GM19099 (cell line): ENCODE measurements around the gene CSMD2.

ENCODE experiments used
- POLR2A ChIP-seq: IDR thresholded peaks from 3 replicates; pipeline ENCODE4 v1.6.1; 2011; ENCODE audit warnings: low read depth; ENCODE audit not compliant: insufficient read length; ENCODE audit errors: extremely low read depth

CSMD2 gene

DNA sequence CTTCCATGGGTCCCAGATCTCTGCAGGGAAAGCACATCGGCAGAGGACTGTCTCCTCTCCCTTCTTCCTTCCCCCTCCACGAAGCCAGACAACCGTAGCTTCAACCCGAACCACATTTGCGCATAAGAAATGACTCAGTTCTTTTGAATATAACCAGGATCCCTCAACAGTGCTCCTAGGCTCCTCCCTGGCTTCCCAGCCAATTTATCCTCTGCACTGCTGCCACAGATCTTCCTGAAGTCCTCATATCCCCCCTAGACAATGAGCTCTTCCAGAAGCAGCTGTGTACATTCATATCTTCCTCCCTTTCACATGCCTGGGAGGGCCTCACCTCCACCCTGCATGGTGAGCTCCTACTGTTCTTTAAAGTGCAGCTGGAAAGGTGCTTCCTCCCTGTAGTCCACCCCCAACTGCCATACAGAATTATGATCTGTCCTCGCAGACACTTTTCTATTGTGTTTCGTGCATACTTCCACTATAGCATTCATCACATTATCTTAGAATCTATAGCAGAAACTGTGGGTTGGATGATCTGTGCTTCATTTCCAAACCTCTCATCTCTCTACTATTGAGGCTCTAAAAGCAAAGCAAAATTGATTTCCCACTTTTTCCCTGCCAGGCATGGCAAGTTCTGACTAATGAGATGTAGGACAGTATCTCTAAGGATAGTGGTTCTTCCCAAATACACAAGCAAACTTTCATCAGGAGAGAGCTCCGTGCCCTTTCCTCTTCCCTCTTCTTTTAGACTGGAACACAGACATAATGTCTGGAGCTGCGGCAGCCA lies 480.4 kb downstream of the CSMD2 start:
- TF ChIP-seq POLR2A, result no peak

DNA sequence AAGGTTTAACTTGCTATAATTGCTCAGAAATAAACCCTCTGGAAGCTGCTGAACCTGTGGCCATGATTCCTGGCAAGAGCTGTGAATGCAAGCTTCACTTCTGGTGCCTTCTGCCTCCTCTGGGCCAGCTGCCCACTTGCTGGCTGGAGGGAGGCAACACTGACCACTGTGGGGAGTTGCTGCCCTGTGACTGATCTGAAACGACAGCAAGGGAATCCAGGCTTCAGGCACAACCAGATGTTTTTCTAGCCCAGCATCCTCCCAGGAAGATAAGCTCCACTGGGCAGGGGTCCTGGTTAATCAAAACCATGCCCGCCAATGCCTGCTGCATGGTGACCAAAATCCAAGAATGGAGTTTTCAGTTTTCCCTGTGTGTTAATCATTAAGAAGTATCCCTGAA lies 481.1 kb downstream of the CSMD2 start:
- no peak for TF ChIP-seq POLR2A

DNA sequence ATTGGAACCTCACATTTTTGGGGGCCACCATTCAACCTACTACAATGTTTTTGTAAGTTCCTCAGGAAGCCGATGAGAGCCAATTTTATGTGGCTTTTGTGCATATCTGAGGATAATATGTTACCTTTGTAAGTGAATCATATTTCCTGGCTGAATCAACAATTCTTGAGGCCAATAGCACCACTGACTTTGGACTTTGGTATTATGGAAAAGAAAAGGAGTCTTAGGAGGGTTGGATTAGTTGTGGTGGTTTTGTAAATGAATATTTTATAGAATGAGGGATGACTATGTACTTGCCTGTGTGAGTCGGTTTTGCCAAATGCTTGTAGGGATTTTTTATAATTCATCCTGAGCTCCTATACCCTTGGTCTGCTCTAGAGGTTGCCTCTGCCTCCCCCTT lies 482.7 kb downstream of the CSMD2 start:
- no peak for TF ChIP-seq POLR2A

DNA sequence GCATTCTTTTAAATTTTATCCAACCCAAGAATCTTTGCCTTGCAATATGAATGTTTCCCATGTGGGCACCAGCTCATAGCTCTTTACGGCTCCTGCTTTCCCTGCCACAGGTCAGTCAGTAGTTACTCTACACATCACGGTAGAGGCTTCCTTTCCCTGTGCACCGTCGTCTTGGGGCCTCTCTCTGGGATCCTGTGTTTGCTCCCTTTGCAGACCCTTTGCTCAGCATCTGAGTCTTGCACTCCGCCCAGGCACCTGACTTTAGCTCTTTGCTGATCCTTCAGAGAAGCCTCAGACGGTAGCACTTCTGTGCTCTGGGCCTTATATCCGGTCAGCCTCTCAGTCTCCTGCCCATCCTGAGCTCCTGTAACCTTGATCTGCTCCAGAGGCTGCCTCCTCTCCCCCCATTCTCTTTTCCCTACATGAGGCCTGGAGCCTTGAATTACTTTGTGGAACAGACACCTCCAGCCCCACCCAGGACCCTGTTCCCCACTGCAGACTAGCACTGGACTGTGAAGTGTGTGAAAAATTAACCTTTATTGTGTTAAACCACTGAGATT lies 484.7 kb downstream of the CSMD2 start:
- no peak for TF ChIP-seq POLR2A

DNA sequence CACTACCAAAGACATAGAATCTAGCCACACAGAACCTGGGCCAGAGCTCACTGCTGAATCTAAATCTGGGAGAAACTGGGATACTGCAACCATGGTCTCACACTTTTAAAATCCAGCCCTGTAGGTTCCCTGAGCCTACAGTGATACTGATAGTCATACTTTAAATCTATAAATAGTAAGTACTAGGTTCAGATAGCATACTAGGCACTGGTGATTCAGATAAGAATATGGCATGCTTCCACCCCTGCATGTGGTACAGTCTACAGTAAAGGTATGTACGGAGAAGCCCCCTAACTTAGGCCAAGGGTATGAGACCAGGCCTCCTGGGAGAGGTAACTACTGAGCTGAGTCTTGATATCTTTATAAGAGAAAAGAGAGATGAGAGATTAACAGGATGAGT lies 494.5 kb downstream of the CSMD2 start:
- TF ChIP-seq POLR2A, result no peak

DNA sequence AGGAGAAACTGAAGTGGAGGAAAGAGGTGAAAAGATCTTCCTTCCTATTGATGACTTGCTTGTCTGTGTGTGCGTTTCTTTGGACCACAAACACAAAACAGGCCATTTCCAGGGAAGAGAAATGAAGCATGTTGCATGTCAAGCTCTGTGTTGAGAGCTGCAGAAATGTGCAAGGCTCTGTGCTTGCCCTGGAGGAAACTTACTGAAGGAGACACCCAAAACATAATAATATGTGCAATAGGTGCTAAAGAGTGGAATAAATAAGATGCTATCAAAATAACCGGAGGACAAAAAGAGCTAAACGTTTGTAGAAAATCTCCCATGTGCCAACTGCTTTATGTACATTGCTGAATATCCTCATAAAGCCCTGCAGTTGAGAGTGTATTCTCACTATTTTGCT lies 496.3 kb downstream of the CSMD2 start:
- TF ChIP-seq POLR2A, result no peak

DNA sequence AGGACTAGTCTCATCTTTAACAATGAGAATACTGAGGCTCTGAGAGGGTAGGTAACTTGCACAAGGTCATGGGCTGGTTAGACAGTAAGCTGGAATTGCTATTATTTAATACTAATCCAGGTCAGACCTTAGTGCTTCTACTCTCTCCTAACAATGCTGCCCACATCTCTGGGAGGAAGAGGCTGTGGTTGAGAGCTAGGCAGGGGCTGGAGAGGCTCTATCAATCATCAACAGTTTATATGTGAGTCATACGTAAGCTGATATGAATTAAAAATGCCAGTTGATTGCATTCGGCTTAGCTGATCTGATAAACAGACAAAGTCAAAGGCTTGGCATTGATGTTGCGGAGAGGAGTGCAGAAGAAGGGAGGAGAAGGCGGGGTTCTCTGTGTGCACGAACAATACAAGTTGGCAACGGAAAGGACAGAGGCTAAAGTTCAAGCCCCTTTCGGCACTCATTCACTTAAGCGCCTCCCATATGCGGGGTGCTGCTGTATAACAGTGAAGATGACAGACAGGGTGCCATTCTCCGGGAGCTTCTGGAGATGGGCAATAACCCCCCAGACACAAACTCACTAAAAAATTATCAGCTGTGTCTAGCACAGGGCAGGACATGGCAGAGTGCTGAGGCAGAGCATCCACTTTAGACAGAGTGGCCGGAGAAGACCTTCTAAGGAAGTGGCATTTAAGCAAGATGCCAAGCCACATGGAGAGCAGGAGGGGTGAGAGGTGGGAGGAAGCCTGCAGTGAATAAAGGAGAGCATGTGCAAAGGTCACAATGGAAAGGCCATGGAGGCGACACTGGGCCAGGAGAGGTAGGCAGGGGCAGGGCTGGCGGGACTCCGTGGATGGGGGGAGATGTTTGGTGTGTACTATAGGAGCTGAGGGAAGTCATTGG lies 497.4 kb downstream of the CSMD2 start:
- no peak for TF ChIP-seq POLR2A

DNA sequence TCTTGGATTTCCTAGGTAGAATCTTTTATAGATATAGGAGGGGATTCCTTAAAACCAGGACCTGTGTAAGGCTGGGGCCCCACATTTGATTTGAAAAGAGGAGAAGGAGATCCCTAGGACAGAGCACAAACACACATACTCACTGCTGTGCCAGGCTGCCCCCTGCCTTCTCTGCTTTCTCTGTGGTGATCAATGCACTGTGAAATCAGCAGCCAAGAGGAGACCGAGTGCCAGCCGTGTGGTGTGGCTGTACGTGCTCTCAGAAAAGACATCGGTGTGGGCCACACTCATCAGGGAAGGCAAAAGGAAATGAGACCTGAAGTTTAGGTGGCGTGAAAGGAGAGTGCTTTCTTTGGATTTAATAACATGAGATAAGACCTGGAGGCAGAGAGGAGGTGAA lies 498.4 kb downstream of the CSMD2 start:
- no peak for TF ChIP-seq POLR2A

DNA sequence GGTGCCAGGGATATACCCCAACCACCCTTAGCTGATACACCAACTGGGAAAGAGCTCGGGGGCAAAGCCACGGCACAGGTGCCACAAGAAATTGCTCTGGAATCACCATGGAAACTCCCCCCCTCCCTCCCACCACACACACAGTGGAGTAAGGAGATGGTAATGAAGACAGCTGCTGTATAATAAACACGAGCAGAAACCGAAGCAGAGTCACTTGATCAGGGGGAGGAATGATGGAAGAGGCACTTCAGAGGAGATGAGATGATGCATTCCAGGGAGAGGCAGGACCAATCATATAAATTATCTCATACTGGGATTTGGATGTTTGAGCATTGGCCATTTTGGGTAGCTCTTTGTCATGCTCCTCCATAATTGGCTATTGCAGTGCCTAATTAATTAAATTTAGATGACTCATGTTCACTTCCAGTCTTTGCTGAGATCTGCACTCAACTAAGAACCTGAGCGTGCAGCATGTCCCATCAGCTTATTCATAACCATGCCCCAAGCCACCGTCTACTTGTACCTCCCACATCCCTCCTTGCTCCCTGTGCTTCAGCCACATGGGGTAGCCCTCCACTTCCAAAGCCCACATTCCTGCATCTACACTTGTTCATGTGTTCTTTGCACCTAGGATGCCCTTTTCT lies 503.1 kb downstream of the CSMD2 start:
- no peak for TF ChIP-seq POLR2A

DNA sequence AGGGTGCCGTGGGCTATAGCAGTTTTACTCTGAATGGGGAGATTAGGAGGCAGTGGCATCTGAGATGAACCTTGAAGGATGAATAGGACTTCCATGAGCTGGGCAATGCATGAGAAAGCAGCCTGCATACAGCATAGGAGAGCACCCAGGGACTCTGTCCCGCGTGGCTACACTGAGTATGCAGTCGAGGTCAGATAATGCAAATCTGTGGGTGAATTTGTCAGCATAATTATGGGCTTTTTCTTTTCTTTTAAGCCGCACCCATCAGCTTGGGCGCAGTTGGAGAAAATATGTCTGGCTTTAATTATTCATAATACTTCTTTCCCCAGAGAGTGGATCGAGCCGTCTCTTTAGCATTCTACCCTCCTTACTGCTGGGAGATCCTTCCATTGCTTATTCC lies 504.1 kb downstream of the CSMD2 start:
- TF ChIP-seq POLR2A, result no peak

DNA sequence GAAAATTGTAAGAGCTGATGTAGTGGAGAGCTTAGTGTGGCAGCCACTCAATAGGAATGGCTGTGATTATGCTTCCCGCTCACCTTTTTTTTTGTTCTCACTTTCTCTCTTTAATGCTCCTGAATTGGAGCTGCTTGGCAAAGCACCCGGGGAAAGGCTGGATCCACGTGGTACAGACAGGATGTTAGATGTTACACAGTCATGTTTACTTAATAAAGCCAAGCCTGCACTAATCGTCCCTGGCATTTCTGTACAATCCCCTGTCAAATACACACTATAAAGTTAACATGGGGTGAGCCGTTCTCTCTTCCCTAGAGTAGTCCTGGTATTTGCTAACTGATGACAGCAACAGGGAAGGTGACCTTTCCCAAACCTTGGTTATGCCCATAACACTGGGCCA lies 504.8 kb downstream of the CSMD2 start:
- no peak for TF ChIP-seq POLR2A

DNA sequence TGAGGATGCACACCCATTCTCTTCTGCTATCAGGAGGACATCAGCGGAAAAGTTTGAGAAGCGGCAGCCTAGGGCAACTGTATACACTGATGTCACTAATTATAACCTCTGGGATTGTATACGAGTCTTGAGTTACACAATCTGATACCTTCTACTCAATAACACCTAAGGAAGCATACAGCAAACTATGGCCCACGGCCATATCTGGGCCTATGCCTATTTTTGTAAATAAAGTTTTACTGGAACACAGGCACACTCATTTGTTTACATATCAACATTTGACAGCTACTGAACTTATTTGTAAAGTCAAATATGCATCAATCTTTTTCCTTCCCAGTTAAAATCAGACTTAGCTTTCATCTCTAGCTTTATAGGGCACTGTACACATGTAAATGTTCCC lies 505.4 kb downstream of the CSMD2 start:
- TF ChIP-seq POLR2A, result no peak

DNA sequence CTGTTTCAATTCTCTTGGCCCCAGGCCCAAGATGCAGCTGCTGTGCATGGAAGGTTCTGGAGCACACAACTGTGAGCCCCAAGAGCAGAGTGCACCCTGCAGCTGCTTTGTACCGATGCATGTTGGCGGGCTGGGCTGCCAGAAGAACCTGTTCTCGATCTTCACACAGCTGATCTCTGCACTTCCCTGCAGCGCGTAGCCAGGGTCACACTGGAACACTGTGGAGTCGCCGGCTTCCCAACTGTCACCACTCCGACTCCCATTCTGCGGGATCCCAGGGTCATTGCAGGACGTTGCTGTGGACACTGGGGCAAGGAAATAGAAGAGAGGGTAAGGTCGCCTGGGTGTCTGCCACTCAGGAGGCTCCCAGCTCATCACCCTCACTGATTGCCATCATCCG lies 507.2 kb downstream of the CSMD2 start:
- no peak for TF ChIP-seq POLR2A

DNA sequence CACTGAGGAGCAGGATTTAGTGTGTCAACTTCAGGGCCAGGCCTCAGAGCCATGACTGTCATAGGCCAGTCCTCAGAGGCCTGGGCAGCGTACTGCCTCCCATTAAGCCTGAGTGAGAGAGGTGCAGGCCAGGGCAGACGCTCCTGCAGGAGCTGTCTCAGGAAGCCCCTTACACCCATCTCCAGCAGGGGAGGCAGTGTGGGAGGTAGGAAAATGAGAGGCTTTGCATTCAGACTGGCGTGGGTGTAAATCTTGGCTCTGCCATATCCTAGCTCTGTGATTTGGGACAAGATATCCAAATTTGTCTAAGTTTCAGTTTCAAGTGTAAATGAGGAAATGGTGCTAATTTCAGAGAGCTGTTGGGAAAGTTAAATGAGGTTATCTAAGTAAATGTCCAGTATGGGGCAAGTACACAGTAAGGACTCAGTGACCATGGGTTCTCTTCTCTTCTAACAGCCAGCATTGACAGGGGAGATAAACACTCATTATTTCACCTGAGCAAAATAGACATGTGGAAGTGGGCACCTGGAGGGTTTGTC lies 508.5 kb downstream of the CSMD2 start:
- TF ChIP-seq POLR2A, result no peak

DNA sequence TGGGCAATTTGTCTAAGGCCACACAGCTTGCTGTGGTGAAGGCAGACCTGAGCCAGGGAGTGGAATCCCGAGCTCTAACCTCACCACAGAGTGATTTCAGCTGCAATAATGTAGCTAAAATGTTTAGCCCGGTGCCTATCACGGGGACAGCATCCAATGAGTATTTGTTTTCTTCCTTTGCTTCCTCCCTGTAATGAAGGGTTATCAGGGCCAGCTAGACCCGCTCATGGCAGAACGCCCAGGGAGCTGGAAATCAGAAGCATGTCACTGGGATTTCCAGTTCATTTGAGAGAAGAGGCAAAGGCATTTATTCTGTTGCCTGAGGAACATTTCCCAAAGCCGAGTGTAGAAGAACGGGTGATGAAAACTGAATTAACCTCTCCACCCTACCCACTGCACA lies 509.5 kb downstream of the CSMD2 start:
- no peak for TF ChIP-seq POLR2A

DNA sequence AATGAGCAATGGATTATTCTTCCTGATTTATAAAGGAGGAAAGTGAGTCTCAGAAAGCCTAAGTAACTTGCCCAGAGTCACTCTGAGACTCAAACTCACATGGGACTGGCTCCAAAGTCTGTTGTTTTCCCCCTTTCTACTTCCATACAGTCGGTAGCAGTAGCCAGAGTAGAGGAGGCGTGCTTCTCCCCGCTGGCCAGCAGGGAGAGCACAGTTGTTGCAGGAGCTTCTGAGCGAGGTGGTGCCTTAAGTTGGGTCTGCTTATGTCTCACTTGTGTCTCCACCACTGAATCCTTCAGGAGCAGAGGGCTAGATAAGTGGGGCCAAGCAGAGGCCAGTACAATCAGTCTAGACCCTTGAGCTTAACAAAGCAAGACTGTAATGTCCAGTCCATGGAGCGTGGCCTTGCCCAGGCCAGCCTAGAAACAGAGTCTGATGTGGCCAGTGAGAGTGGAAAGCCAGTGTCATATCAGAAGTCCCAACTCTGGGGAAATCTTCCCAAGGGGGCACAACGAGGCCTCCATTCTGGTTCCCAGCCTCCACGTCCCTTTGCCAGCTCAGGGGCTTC lies 510.7 kb downstream of the CSMD2 start:
- TF ChIP-seq POLR2A, result no peak

DNA sequence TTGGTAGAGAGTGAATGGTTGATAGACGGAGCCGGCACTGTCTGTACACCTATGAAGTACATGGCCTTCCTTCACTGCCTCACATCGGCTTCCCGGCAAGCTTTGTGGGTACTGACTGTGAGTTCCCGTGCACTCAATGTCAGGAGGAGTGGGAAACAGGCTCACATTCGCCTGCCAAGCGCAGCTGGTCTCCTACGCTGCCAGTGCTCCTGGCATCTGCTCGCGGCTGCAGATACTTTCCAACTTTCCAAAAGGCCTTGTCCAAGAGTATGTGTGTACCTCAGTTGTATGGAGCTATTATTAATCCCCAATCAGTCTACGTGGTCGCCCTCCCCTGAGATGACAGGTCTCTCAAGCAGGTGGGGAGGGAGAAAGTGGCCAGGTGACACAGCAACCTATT lies 511.8 kb downstream of the CSMD2 start:
- no peak for TF ChIP-seq POLR2A
